LoVo (cell line): Measurements from ENCODE around the gene C1orf232.
A peak's percentile ranks its signal among the peaks of the same experiment; 100 is the strongest.

Experiments used
- DNase-seq: peaks from one replicate; pipeline ENCODE4 v3.0.0-alpha.2; 2016; ENCODE audit warnings: low spot score

The C1orf232 gene

GRCh38 chr1:26124418-26125331 is 44.1 kb downstream of the C1orf232 start:
- DNase-seq = no peak

DNA sequence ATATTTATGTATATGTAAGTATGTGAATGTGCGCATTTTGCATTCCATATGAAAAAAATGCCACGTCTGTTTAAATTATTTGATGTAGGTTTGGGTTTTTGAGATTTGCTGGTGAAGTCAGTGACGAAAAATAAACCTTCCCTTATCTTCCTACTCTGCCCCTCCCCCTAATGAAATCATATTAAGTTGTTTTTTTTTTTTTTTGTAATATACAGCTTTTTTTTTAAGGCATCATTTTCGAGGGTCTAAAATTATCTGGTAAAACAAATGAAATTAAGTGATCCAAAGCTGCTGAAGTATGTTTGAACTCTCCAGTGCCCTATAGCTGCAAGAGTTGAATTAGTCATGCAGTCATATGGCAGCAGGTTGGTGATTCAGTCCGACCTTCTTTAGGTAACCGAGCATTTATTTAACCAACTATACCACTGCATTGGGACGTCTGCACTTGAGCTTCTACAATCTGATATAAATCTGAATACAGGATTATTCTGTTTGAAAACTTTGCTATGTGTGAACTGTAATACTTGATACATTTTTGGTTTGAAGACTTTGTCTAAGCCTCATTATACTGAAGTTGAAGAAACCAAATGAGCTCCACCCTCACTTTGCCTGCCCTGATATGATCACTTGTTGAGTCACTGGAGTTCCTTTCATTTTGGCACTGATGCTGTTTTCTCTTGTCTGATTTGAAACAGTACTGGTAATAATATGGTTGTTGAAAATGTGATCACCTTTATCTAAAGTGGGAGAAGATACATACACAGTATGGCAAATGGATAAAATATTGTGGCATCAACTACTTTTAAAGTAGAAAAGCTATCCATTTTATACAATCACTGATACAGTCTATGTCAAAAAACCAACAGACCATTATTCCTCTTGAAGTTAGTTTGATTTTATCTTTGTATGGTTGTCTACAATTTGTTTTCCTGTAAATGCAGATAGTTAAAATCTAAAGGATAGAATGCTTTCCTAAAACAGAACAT is 45.5 kb downstream of the C1orf232 start:
- DNase-seq = peak; percentile 60

DNA sequence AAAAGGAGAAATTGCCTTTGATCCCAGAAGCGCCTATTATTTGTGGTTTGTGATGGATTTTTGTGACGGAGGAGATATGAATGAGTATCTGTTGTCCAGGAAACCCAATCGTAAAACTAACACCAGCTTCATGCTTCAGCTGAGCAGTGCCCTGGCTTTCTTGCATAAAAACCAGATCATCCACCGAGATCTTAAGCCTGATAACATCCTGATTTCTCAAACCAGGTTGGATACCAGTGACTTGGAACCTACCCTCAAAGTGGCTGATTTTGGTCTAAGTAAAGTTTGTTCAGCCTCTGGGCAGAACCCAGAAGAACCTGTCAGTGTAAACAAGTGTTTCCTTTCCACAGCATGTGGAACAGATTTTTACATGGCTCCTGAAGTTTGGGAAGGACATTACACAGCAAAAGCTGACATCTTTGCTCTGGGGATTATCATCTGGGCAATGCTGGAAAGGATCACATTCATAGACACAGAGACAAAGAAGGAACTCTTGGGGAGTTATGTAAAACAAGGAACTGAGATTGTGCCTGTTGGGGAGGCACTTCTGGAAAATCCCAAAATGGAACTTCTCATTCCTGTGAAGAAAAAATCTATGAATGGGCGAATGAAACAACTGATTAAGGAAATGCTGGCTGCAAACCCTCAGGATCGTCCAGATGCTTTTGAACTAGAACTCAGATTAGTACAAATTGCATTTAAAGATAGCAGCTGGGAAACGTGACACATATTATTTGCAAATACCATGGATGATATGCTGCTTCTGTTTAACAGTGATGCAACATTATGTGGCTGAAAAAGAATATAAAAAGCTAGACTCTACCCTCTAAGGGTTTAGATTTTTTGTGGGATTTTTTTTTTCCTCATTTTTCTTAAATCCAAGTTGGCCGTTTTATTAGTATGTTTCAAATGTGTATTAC is 46.6 kb downstream of the C1orf232 start:
- no peak for DNase-seq

DNA sequence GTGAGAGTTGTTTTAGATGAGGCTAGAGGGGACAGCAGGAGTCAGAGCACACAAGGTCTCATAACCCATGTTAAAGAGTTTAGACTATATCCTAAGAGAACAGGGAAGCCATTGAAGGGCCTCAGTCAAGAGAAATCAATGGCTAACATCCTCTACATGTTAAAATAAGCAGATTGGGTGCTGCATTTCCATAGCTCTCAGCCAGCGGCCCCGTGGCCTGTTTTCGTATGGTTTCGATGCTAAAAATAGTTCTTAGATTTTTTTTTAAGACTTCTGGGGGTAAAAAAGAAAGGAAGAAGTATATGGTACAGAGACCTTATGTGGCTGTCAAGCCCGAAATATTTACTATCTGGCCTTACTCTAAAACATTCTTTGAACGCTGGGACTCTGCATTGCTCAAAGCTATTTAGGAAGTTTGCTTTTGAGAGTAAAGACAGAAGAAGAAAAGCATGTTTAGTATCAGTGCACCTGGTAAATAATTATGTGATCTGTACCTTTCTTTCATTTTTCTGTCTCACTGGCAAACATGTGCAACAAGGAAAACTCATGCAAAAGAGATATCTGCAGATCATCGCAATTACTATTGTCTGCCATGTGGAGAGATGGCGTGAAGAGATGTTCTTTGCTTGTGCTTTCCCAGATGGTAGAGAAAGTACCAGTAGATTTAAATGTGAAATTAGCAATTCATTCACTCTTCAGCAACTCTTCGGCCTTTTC is 48.7 kb downstream of the C1orf232 start:
- DNase-seq = no peak

GRCh38 chr1:26114165-26114927 is 54.4 kb downstream of the C1orf232 start:
- DNase-seq = no peak
